H9 (cell line): ENCODE measurements around the gene JMJD1C. TPM values are rescaled to one million over a fixed set of nuclear protein-coding genes. Genes with fewer than 3 reads are reported as not detected.

Experiments
- DNase-seq: peaks from one replicate; pipeline ENCODE4 v3.0.0-alpha.2; 2017
- H2AFZ ChIP-seq: one replicate; pipeline ENCODE4 v1.6.1; 2013; ENCODE audit warnings: mild to moderate bottlenecking, low read length, control low read depth, moderate library complexity
- H2AK5ac ChIP-seq: 2 replicates; pipeline ENCODE4 v1.6.1; 2013; ENCODE audit warnings: low read length, control low read depth, mixed read lengths; ENCODE audit not compliant: insufficient read length
- H2BK120ac ChIP-seq: one replicate; pipeline ENCODE4 v1.6.1; 2013; ENCODE audit warnings: low read depth, mild to moderate bottlenecking, low read length, control low read depth, inconsistent platforms; ENCODE audit not compliant: poor library complexity, severe bottlenecking
- H2BK12ac ChIP-seq: 2 replicates; pipeline ENCODE4 v1.6.1; 2013; ENCODE audit warnings: low read length, control low read depth, mixed read lengths, low read depth; ENCODE audit not compliant: insufficient read length
- H2BK15ac ChIP-seq: 2 replicates; pipeline ENCODE4 v1.6.1; 2013; ENCODE audit warnings: low read depth, low read length, control low read depth
- H2BK20ac ChIP-seq: one replicate; pipeline ENCODE4 v1.6.1; 2013; ENCODE audit warnings: low read depth, mild to moderate bottlenecking, low read length, control low read depth, inconsistent platforms; ENCODE audit not compliant: poor library complexity, severe bottlenecking
- H2BK5ac ChIP-seq: 2 replicates; pipeline ENCODE4 v1.6.1; 2013; ENCODE audit warnings: low read length, control low read depth, mixed read lengths; ENCODE audit not compliant: insufficient read length
- H3K14ac ChIP-seq: 2 replicates; pipeline ENCODE4 v1.6.1; 2013; ENCODE audit warnings: low read length, control low read depth; ENCODE audit not compliant: insufficient read depth
- H3K18ac ChIP-seq: 2 replicates; pipeline ENCODE4 v1.6.1; 2013; ENCODE audit warnings: low read depth, mild to moderate bottlenecking, mixed read lengths, low read length, control low read depth; ENCODE audit not compliant: insufficient read length
- H3K23ac ChIP-seq: 2 replicates; pipeline ENCODE4 v1.6.1; 2013; ENCODE audit warnings: low read length, control low read depth, mixed read lengths, low read depth; ENCODE audit not compliant: insufficient read length
- H3K23me2 ChIP-seq: 2 replicates; pipeline ENCODE4 v1.6.1; 2013; ENCODE audit warnings: low read depth, mild to moderate bottlenecking, mixed read lengths, low read length, control low read depth; ENCODE audit not compliant: insufficient read length, poor library complexity, severe bottlenecking
- H3K27ac ChIP-seq: 2 replicates; pipeline ENCODE4 v1.5.1; 2013; ENCODE audit warnings: low read length, control low read depth, mixed read lengths, low read depth; ENCODE audit not compliant: insufficient read length
- H3K27me3 ChIP-seq: 2 replicates; pipeline ENCODE4 v1.6.1; 2013; ENCODE audit warnings: low read length, control low read depth, inconsistent platforms; ENCODE audit not compliant: insufficient read depth
- H3K4ac ChIP-seq: 2 replicates; pipeline ENCODE4 v1.6.1; 2013; ENCODE audit warnings: low read depth, mild to moderate bottlenecking, control low read depth, inconsistent platforms, low read length, moderate library complexity
- H3K4me1 ChIP-seq: 2 replicates; pipeline ENCODE4 v1.6.1; 2013; ENCODE audit warnings: low read length, control low read depth, inconsistent platforms; ENCODE audit not compliant: insufficient read depth
- H3K4me2 ChIP-seq: 2 replicates; pipeline ENCODE4 v1.6.1; 2013; ENCODE audit warnings: low read length, control low read depth, mixed read lengths; ENCODE audit not compliant: insufficient read length, insufficient read depth
- H3K56ac ChIP-seq: 2 replicates; pipeline ENCODE4 v1.6.1; 2013; ENCODE audit warnings: low read depth, mild to moderate bottlenecking, mixed read lengths, low read length, control low read depth; ENCODE audit not compliant: insufficient read length
- H3K79me1 ChIP-seq: 2 replicates; pipeline ENCODE4 v1.6.1; 2013; ENCODE audit warnings: low read depth, mild to moderate bottlenecking, moderate library complexity, low read length, control low read depth, inconsistent platforms; ENCODE audit not compliant: insufficient read depth, poor library complexity, severe bottlenecking
- H3K79me2 ChIP-seq: 2 replicates; pipeline ENCODE4 v1.6.1; 2013; ENCODE audit warnings: low read length, control low read depth, inconsistent platforms; ENCODE audit not compliant: insufficient read depth
- H3K9ac ChIP-seq: 2 replicates; pipeline ENCODE4 v1.6.1; 2013; ENCODE audit warnings: low read length, control low read depth, mixed read lengths; ENCODE audit not compliant: insufficient read length; ENCODE audit errors: extremely low read depth
- H3K9me3 ChIP-seq: one replicate; pipeline ENCODE4 v1.6.1; 2013; ENCODE audit warnings: low read depth, low read length, inconsistent platforms; ENCODE audit not compliant: control insufficient read depth
- H3T11ph ChIP-seq: one replicate; pipeline ENCODE4 v1.6.1; 2013; ENCODE audit warnings: mild to moderate bottlenecking, low read length, control low read depth, inconsistent platforms
- H4K20me1 ChIP-seq: one replicate; pipeline ENCODE4 v1.6.1; 2013; ENCODE audit not compliant: control insufficient read depth, insufficient read length, insufficient read depth
- H4K5ac ChIP-seq: 2 replicates; pipeline ENCODE4 v1.6.1; 2013; ENCODE audit warnings: low read depth, mild to moderate bottlenecking, mixed read lengths, low read length, control low read depth; ENCODE audit not compliant: insufficient read length
- H4K8ac ChIP-seq: replicated peaks from 2 replicates; pipeline ENCODE4 v1.6.1; 2013; ENCODE audit warnings: low read length, control low read depth, mixed read lengths, low read depth; ENCODE audit not compliant: insufficient read length
- H4K91ac ChIP-seq: 2 replicates; pipeline ENCODE4 v1.6.1; 2013; ENCODE audit warnings: low read depth, mild to moderate bottlenecking, moderate library complexity, mixed read lengths, low read length, control low read depth; ENCODE audit not compliant: insufficient read length
- H3K27ac Mint-ChIP-seq, 3 experiments: 2 replicates in 2 of 3; 3 replicates in 1 of 3; pipeline ENCODE4 v1.8.0; 2020 to 2021; ENCODE audit warnings: mixed read lengths in 3 of 3, mild to moderate bottlenecking in 1 of 3, moderate library complexity in 1 of 3
- H3K27me3 Mint-ChIP-seq: 2 replicates; pipeline ENCODE4 v1.8.0; 2021; ENCODE audit warnings: low read depth, mild to moderate bottlenecking, moderate library complexity, mixed read lengths
- H3K36me3 Mint-ChIP-seq, 3 experiments: 2 replicates in 2 of 3; 3 replicates in 1 of 3; pipeline ENCODE4 v1.8.0; 2020 to 2021; ENCODE audit warnings: low read depth in 3 of 3, mixed read lengths in 3 of 3; ENCODE audit not compliant: insufficient read depth in 1 of 3
- H3K4me1 Mint-ChIP-seq, 2 experiments: 2 replicates each; pipeline ENCODE4 v1.8.0; 2020; ENCODE audit warnings: mixed read lengths in 2 of 2
- H3K4me3 Mint-ChIP-seq, 2 experiments: 2 replicates in 1 of 2; 3 replicates in 1 of 2; pipeline ENCODE4 v1.8.0; 2020 to 2021; ENCODE audit warnings: mild to moderate bottlenecking in 2 of 2, mixed read lengths in 2 of 2, moderate library complexity in 1 of 2
- H3K9me3 Mint-ChIP-seq, 2 experiments: 2 replicates in 1 of 2; 3 replicates in 1 of 2; pipeline ENCODE4 v1.8.0; 2020; ENCODE audit warnings: mild to moderate bottlenecking in 2 of 2, mixed read lengths in 2 of 2, moderate library complexity in 1 of 2
- WGBS: extraction: QIAGEN DNeasy Blood & Tissue Kit; methylation state at CpG from one replicate; pipeline ENCODE4 v1.1.7; 2013; ENCODE audit warnings: missing lambda C conversion rate, low lambda C conversion rate, mixed read lengths; ENCODE audit not compliant: insufficient read length; ENCODE audit errors: extremely low coverage; 5-methylcytosine and 5-hydroxymethylcytosine counted together
- total RNA-seq: library from RNA; stranded (reverse); gene quantifications from 2 replicates; pipeline ENCODE4 v1.2.1, GENCODE V29; 2021
- TF ChIP-seq, protein P1 (sequence below): fragments of 200-600 bp; sonication (generic); conservative IDR thresholded peaks from 3 replicates; pipeline ENCODE4 v1.8.0; 2021; ENCODE audit warnings: antibody characterized with exemption, mild to moderate bottlenecking

The JMJD1C gene
- total RNA-seq, 1 experiment from 2014 or later = 200 TPM

DNA sequence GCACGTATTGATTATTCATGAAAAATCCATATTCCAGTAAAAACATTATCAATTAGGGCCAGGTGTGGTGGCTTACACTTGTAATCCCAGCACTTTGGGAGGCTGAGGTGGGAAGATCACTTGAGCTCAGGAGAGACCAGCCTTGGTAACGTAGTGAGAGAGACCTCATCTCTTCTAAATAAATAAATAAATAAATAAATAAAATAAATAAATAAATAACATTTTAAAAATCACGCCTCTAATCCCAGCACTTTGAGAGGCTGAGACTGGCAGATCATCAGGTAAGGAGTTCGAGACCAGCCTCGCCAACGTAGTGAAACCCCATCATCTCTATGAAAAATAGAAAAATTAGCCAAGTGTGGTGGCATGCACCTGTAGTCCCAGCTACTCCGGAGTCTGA is 300.5 kb downstream of the JMJD1C start:
- Mint-ChIP-seq H3K27ac (no peak overlapping the region), H3K9me3 (no peaks in the 10 kb centered on the region), H3K27me3 (no peaks in the 10 kb centered on the region; the same call in 1 of the 2 replicates), H3K36me3 (peaks cover 15 to 56% (median 33%) of the 10 kb centered on the region in 3 experiments; a peak in 5 of 7 replicates), H3K4me3 (no peak overlapping the region), H3K4me1 (no peaks in the 10 kb centered on the region)
- no peak overlapping the region for H3K56ac ChIP-seq
- H4K91ac ChIP-seq = no peak overlapping the region
- no peak overlapping the region for H3K9ac ChIP-seq
- no peak overlapping the region for H3T11ph ChIP-seq
- H2BK120ac ChIP-seq = no peak overlapping the region
- TF ChIP-seq, protein P1, sequence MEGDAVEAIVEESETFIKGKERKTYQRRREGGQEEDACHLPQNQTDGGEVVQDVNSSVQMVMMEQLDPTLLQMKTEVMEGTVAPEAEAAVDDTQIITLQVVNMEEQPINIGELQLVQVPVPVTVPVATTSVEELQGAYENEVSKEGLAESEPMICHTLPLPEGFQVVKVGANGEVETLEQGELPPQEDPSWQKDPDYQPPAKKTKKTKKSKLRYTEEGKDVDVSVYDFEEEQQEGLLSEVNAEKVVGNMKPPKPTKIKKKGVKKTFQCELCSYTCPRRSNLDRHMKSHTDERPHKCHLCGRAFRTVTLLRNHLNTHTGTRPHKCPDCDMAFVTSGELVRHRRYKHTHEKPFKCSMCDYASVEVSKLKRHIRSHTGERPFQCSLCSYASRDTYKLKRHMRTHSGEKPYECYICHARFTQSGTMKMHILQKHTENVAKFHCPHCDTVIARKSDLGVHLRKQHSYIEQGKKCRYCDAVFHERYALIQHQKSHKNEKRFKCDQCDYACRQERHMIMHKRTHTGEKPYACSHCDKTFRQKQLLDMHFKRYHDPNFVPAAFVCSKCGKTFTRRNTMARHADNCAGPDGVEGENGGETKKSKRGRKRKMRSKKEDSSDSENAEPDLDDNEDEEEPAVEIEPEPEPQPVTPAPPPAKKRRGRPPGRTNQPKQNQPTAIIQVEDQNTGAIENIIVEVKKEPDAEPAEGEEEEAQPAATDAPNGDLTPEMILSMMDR = no peak
- H4K20me1 ChIP-seq = no peaks in the 10 kb centered on the region
- H3K18ac ChIP-seq = no peak overlapping the region
- H4K8ac ChIP-seq = no peak overlapping the region
- H3K23ac ChIP-seq = no peak overlapping the region
- no peak overlapping the region for H4K5ac ChIP-seq
- H2BK12ac ChIP-seq = no peak overlapping the region
- H2BK5ac ChIP-seq = no peak overlapping the region
- no peak overlapping the region for H2AFZ ChIP-seq
- H3K4ac ChIP-seq = no peak overlapping the region
- H3K79me2 ChIP-seq = no peaks in the 10 kb centered on the region
- no peaks in the 10 kb centered on the region for H3K4me1 ChIP-seq
- H3K4me2 ChIP-seq = no peak overlapping the region
- no CpG with 5 or more reads among the region's 7 CpGs for WGBS
- no peaks in the 10 kb centered on the region for H3K27me3 ChIP-seq
- H3K23me2 ChIP-seq = no peaks in the 10 kb centered on the region
- H3K9me3 ChIP-seq = no peaks in the 10 kb centered on the region
- H3K79me1 ChIP-seq = no peaks in the 10 kb centered on the region
- no peak overlapping the region for H3K27ac ChIP-seq
- H2AK5ac ChIP-seq = no peak overlapping the region
- no peak for DNase-seq
- H2BK15ac ChIP-seq = no peak overlapping the region
- H2BK20ac ChIP-seq = no peak overlapping the region
- no peak overlapping the region for H3K14ac ChIP-seq
